Measurements from ENCODE around the gene SLC16A12.

The SLC16A12 gene

DNA sequence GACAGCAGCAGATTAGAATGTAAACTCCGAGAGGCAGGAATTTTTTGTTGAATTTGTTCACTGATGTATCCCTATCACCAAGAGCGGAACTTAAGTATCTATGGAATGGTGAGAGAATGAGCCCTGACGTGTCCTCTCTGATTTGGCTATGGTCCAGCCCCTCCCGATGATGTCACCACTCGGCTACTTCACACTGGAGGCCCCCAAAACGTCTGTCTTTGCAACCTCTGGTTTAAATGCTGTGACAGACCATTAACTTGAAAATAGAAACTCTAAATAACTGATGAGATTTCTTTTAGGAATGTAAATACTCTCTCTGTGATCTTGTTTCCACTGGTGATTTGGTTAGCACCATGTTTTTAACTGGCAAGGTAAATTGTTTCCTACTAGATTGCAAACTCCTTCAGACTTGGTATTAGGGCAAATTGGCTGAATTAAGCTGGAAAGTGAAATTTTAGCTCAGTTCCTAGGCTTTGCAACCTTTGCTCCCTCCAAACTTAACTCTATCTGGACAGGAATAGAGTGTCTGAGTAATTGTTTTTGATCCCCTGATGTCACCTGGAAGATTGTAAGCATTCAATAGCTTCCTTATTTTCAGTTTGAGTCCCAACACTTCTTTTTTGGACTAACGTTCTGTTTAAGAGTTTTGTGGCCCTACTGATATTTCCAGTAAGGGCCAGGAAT, 19.1 kb downstream of the SLC16A12 start:
- intact Hi-C loops (cut with DNase I) = no loop called here
- no peak for DNase-seq

GRCh38 chr10:89515031-89515841, 20.2 kb downstream of the SLC16A12 start:
- no peak for DNase-seq
- intact Hi-C loops (cut with DNase I) = no loop called here

GRCh38 chr10:89513206-89513605, 22.2 kb downstream of the SLC16A12 start:
- DNase-seq = no peak
- intact Hi-C loops (cut with DNase I) = no loop called here

DNA sequence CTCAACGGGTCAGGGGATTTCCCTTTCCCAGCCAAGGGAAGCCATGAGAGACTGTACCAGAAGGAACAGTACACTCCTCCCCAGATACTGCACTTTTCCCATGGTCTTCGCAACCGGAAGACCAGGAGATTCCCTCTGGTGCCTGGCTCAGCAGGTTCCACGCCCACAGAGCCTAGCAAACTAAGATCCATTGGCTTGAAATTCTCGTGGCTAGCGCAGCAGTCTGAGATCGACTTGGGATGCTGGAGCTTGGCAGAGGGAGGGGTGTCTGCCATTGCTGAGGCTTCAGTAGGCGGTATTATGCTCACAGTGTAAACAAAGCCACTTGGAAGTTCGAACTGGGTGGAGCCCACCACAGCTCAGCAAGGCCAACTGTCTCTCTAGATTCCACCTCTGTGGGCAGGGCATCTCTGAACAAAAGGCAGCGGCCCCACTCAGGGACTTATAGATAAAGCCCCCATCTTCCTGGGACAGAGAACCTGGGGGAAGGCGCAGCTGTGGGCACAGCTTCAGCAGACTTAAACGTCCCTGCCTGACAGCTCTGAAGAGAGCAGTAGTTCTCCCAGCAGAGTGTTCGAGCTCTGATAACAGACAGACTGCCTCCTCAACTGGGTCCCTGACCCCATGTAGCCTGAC, 29.6 kb downstream of the SLC16A12 start:
- no peak for DNase-seq
- intact Hi-C loops (cut with DNase I) = no loop called here

DNA sequence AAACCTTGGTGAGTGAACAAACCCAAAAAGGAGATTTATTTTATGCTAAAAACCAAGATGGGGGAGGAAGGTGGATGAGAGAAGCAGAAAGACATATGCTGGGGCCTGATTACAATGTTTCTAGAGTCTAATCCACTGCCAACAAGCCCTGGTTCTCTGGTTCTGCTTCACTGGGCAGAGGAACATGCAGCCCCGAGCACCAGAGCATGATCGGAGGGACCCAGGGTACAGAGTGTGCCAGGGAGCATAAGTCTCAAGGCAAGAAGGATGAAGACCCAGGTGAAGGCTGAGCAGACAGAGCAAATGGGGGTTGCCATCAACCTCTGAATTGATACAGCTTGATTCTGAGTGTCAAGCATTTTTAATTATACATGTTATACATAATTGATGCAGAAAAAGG, 30.7 kb downstream of the SLC16A12 start:
- no peak for DNase-seq
- intact Hi-C loops (cut with DNase I) = no loop called here

- no peak for DNase-seq
- intact Hi-C loops (cut with DNase I) = no loop called here
These were observed 31.6 kb downstream of the SLC16A12 start for GRCh38 chr10:89503652-89504370.

DNA sequence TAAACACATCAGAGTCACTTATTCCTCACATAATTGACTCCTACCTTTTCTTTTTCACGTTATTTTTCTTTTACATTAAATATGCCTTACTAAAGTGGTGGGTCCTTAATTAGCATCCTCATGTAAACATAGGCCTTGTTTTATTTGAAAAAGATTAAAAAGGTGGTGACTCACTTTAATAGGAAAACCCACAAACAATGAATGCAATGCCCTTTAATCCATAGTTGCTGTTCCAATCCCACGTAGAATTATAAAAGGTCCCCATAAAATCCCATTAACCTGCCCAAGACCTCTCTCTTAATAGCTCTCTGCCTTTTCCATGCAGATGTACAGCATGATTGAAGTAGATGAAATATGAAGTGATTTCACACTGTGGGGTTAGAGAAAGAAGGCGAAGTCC, 32.2 kb downstream of the SLC16A12 start:
- no peak for DNase-seq
- intact Hi-C loops (cut with DNase I) = no loop called here

GRCh38 chr10:89502549-89502948, 32.8 kb downstream of the SLC16A12 start:
- no peak for DNase-seq
- intact Hi-C loops (cut with DNase I) = no loop called here

DNA sequence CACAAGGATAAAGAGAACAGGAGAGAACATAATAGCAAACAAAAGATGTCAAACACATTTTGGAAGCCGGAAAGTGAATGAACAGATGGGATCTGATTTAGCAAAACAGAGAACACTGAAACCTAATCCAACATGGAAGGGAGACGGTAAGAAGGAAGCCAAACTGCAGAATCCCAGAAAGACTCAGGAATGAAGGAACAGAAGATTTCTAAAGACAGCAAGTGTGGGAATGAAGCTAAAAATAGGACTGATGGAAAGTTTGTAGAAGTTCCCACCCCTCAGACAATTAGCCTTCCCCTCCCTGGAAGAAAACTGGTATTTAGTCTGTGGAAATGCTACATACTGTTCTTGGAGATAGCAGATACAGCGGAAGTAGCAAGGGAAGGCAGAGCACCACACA, 40.8 kb downstream of the SLC16A12 start:
- DNase-seq = no peak
- intact Hi-C loops (cut with DNase I) = no loop called here

GRCh38 chr10:89494068-89494467, 41.3 kb downstream of the SLC16A12 start:
- intact Hi-C loops (cut with DNase I) = no loop called here
- DNase-seq = no peak

GRCh38 chr10:89491932-89492331, 43.5 kb downstream of the SLC16A12 start:
- DNase-seq = no peak
- intact Hi-C loops (cut with DNase I) = no loop called here

DNA sequence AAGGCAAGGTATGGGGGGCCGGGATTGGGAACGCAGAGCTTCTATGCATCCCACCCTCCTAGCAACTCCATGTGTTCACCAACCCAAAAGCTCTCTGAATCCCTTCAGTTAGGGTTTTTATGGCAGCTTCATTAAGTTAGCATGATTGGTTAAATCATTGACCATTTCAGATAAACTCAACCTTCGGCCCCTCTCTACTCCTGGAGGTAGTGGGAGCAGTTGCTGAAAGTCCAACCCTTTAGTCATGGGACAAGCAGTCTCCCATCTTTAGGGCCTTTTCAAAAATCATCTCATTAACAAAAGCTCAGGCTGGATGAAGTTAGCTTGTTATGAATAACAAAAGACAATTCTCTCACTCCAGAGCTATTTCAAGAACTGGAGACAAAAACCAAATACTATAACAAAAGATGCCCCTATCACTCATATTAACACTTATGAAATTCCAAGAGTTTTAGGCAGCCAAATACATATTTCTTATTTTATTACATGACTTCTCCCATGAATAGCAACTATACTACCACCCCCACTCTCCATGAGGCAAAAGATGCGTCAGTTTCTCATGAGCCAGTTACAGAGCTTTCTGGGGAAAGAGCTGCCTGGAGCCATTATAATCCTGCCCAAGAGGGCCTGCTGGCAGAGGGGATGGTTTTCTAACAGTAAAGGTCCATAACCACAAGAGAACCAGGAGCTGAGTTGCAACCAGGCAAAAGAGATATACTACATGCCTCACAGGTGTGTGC, 44.6 kb downstream of the SLC16A12 start:
- intact Hi-C loops (cut with DNase I) = no loop called here
- DNase-seq = no peak

DNA sequence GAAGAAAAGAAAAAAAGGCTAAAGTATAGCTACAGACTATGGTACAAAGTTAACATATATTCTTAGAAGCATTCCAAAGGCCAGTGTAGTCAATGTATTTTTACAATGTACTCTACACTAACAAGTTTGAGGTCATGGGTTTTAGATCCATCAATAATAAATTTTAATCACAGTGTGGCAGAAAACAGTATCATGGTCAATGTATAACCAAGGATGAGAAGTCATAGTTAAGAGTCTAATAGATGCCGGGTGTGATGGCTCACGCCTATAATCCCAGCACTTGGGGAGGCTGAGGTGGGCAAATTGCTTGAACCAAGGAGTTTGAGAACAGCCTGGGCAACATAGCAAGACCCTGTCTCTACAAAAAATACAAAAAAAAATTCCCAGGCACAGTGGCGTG, 53.1 kb downstream of the SLC16A12 start:
- intact Hi-C loops (cut with DNase I) = no loop called here
- DNase-seq = no peak

GRCh38 chr10:89481662-89482061, 53.7 kb downstream of the SLC16A12 start:
- intact Hi-C loops (cut with DNase I) = no loop called here
- DNase-seq = no peak

GRCh38 chr10:89479771-89480446, 55.5 kb downstream of the SLC16A12 start:
- intact Hi-C loops (cut with DNase I) = no loop called here
- DNase-seq = no peak

DNA sequence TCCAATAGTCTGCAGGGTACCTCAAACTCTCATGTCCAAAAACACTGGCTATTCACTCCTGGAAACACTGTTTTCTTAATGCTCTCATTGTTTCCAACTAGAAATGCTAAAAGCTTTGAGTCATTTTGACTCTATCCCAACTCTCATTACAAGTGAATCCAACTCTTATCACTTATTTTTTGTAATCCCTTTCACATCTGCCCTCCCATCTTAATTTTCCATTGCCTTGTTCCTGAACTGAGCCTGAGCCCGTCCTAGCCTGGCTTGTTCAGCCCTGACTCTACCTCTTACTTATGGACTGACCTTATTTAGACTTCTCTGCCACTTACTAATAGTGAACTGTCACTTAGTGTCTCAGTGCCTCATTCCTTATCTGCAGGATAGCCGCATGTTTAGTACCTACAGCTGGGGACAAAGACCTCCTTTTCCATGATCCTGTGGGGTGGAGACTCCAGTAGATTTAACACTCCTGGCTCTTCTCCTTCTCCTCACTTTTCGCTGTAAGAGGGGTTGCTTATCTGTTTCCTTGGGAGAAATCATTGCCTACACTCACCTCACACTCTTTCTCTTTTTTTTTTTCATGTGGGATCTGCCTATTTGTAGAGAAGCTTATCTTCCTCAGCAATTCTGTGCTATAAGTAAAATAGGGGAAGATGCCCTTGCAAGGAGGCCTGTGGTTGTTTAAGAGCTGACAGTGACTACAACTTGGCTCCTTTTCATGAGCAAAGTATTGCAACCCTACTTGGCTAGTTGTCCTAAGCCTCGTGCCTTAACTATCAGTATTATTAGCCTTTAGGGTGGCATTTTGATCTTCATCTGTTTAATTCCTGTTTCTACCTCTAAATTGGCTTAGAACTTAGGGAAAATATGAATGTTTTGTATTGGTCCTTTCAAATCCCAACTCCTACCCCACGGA, 56.4 kb downstream of the SLC16A12 start:
- intact Hi-C loops (cut with DNase I) = no loop called here
- DNase-seq = no peak

GRCh38 chr10:89478085-89478738, 57.2 kb downstream of the SLC16A12 start:
- DNase-seq = no peak
- intact Hi-C loops (cut with DNase I) = no loop called here

DNA sequence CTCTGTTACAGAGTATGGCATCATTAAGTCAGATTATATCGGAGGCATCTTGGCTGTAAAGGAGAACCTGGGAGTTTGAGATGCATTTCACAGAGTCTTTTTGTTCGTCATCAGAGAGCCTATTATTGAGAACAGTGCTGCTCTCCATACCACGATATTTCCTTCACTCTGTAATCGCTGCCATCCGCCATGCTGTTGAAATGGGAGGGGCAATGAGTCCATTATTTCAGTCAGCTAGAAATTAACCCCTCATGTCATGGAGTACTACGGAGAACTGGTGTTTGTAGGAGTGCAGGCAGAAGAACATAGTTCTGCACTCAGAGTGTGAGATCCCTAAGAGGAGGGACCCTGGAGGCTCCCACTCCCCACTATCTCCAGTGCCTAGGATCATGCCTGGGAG, 59.2 kb downstream of the SLC16A12 start:
- DNase-seq = no peak
- intact Hi-C loops (cut with DNase I) = no loop called here

Data from posterior cingulate gyrus (tissue), 11 donors.